Measurements from ENCODE around the gene FAM168A. TPM values are rescaled to one million over a fixed set of nuclear protein-coding genes. Genes with fewer than 3 reads are reported as not detected.

FAM168A gene, protein sequence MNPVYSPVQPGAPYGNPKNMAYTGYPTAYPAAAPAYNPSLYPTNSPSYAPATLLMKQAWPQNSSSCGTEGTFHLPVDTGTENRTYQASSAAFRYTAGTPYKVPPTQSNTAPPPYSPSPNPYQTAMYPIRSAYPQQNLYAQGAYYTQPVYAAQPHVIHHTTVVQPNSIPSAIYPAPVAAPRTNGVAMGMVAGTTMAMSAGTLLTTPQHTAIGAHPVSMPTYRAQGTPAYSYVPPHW
- total RNA-seq (2014; rRNA removed; shearing (Covaris generic); ENCODE audit: low replicate concordance) = 10.7 and 15.3 TPM in 2 replicates

DNA sequence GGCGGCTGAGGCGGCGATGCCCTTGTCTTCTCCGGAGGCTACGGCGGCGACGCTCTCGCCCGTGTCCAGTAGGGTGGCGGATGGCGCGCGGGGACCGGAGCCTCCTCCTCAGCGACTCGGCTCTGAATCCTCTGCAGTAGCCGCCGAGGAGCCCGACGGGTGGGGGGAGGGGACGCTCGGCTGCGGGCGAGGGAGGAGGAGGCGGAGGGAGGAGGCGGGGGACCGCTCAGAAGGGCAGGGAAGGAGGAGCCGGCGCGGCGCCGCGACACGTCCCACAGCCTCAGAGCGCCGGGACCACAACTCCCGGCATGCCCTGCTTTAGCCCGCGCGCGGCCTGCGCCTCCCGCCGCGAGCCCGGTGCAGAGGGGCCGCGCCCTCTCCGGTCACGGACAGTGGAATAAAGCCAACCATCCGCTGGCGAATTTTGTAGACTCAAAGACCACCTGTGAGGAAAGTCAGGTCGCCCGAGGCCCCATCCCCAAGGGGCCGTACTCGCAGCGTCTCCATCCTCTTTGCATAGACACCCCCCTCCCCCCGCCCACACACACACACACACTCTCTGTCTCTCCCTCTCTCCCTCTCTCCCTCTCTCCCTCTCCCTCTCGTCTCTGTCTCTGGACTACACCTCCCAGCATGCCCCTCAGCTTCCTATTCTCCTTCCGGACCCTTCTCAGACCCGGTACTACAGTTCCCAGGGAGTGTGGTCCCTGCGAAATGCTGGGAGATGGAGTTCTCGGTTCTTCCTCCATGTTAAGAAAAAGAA lies at the start of gene FAM168A:
Gene FAM168A (minus strand): TSS at position 157 of the 763 bp plus-strand sequence. CDS start 129,638 bp downstream, outside the sequence.
- peak; percentile 95 for DNase-seq
- Histone ChIP-seq H3K36me3 (no peaks in the 10 kb centered on the region), H3K9me3 (no peaks in the 10 kb centered on the region), H3K27me3 (no peaks in the 10 kb centered on the region), H3K4me3 (peak within 1 kb of the TSS; percentile 81)

DNA sequence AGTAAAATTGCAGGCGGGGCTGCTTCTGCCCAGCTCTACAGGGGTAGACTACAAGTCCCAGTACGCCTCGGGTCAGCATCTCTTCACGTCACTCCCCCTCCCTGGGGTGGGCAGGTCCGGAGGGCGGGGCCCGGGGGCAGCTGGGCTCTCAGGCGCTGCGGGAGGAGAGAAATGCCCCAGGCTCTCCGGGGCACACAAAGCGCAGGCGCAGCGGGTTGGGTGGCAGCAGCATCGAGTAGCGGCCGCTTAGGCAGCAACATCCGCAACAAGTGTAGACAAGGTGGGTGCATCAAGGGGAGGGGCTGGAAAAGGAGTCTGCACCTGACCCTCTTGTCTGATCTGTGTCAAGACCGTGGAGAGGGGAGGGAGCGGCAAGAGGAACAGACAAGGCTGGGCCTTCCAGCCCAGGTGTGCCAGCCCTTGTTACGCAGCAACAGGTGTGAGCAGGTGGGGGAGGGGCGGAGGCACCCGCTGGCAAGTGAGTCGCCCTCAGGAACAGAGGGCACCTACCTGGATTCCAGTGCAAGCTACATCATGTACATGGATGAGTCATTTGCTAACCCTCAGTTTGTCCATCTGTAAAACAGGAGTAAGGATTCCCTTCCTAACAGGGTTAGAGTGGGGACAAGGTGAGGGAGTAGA lies 49.7 kb upstream of the FAM168A start:
- Histone ChIP-seq H3K9me3 (no peaks in the 10 kb centered on the region), H3K36me3 (no peaks in the 10 kb centered on the region), H3K27me3 (no peaks in the 10 kb centered on the region), H3K4me3 (no peak overlapping the region)
- peak; percentile 40 for DNase-seq

DNA sequence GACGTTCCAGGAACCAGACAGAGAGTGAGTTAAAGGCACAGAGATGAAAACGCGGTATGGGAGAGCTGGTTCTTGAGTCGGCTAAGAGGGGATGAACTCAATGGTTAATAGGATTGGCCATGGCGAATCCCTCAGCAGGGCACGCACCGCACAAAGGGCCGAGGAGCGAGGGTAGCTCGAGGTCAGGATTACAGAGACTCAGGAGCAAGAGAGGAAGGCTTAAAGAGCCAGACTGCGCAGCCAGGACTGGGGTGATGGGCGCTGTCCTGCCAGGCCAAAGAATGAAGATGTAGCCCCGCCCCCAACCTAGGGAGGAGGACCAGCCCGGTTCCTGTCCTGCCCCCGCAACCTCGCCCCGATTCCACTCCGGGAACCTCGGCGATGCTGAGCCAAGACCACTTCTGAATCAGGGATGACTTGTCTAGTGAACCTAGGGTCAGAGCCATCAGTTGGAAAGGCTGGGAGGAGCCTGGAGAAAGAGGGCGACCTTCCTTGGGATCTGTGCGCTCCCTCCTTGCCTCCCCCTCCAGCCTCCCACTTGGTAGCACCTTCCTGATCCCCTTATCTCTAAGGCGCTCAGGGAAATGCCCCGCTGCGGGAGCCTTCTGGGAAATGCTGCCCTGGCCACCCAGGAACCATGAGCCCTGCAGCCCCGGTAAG lies 48.2 kb upstream of the FAM168A start, which contains the start of gene PLEKHB1:
Gene PLEKHB1 (plus strand): TSS at position 610 of the 660 bp plus-strand sequence. CDS start 28 bp downstream, at position 638.
- no peaks in the 10 kb centered on the region for H3K36me3 ChIP-seq
- DNase-seq = no peak
- H3K4me3 ChIP-seq = no peak within 1 kb of the TSS
- H3K9me3 ChIP-seq = no peaks in the 10 kb centered on the region
- no peaks in the 10 kb centered on the region for H3K27me3 ChIP-seq

DNA sequence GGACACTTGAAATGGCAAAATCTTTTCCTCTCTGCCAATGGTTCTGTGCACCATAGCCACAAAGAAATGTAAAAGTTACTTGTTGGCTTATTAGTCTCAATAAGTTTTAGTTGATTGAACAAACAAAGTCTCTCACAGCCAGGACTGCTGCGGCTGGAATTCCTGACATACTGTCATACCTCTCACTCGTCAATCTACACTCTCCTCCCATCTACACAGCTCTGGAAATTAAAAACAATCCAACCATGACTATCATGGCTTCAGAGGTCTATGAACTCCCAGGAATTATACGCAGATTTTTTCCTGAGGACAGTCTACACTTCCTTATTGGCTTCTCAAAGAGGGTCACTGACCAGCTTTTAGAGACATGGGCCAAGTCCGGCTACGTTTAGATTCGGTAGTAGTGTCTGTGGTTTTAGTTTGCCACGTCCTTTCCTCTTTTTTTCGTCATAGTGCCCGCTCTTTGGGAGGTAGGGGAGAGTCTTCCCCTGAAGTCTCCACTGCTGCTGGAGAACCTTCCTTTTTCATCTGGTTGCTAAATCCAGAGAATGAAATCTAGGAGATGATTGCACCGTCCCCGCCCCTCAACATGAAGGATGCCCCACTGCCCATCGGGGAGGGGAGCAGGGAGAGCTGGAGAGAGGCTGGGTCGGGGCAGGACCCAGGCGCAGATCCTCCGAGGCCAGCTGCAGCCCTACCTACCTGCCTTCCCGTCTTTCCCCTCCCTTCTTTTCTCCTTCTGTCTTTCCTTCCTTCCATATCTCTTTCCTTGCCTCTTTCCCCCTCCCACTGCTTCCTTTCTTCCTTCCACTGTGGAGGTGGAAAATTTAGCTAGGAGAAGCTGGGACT lies 47.4 kb upstream of the FAM168A start:
- H3K4me3 ChIP-seq = no peak overlapping the region
- no peak for DNase-seq
- no peaks in the 10 kb centered on the region for H3K27me3 ChIP-seq
- H3K36me3 ChIP-seq = no peaks in the 10 kb centered on the region
- no peaks in the 10 kb centered on the region for H3K9me3 ChIP-seq

DNA sequence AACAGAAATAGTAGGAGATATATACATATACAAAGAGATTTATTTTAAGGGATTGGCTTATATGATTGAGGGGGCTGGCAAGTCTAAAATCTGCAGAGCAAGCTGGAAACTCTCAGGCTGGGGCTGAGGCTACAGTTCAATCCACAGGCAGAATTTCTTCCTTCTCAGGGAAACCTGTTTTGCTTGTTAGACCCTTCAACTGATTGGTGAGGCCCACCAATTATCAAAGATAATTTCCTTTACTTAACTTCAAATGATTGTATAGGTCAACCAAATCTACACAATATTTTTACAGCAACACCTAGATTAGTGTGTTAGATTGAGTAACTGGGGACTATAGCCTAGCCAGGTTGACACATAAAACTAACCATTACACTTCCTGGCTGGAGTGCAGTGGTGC lies 43.8 kb upstream of the FAM168A start:
- Histone ChIP-seq H3K27me3 (no peaks in the 10 kb centered on the region), H3K4me3 (no peak overlapping the region), H3K9me3 (no peaks in the 10 kb centered on the region), H3K36me3 (no peaks in the 10 kb centered on the region)
- DNase-seq = no peak

DNA sequence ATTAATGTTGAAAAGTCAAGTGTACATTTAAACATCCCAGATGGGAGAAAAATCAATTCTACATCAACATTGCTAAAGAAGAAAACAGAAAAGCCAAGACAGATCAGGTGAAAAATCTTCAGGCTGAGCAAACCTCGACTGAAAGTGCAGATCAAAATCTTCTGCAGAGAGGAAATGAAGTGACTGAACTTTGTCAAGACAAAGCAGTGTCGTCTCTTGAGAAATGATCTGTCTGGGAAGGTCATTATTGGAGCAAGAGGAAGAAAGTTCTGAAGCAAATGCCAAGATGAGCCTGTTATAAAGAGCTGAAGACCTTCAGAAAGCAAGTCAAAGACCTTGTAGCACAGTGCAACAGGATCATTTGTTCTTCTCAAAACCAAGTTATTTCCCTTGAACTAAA lies 42.7 kb upstream of the FAM168A start:
- H3K36me3 ChIP-seq = no peaks in the 10 kb centered on the region
- no peak for DNase-seq
- no peaks in the 10 kb centered on the region for H3K9me3 ChIP-seq
- no peak overlapping the region for H3K4me3 ChIP-seq
- H3K27me3 ChIP-seq = no peaks in the 10 kb centered on the region

DNA sequence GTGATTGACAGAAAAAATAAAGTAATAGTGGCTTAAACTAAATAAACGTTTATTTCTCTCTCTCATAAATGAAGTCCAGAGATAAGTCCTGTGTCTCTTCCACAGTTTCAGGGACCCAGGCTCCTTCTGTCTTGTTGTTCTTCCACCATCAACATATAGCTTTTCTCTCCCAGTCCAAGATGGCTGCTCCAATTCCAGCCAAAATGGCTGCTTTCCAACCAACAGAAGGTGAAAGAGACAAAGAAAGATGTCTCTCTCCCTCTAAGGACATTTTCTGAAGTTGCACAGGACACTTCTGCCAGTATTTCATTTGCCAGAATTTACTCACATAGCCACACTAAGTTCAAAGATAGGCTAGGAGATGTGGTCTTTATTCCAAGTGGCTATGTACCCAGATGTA lies 39.1 kb upstream of the FAM168A start:
- H3K4me3 ChIP-seq = no peak overlapping the region
- H3K27me3 ChIP-seq = no peaks in the 10 kb centered on the region
- no peak for DNase-seq
- H3K9me3 ChIP-seq = no peaks in the 10 kb centered on the region
- no peaks in the 10 kb centered on the region for H3K36me3 ChIP-seq

DNA sequence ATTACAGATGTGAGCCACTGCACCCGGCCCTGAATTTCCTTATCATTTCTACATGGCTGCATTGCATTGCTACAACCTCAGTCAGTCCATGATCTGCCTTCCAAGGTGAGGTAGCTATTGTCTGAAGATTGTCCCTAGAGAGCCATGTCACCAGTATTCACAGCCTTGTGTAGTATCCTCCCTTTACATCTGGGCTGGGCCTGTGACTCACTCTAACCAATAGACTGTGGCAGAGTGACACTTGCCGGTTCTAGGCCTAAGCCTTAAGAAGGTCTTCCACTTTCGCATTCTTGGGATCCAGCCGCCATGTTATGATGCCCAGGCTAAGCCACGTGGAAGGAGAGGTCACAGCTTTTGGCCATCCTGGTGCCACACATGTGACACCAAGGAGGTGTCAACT lies 38.3 kb upstream of the FAM168A start:
- DNase-seq = no peak
- H3K9me3 ChIP-seq = no peaks in the 10 kb centered on the region
- H3K27me3 ChIP-seq = no peaks in the 10 kb centered on the region
- no peak overlapping the region for H3K4me3 ChIP-seq
- H3K36me3 ChIP-seq = no peaks in the 10 kb centered on the region

DNA sequence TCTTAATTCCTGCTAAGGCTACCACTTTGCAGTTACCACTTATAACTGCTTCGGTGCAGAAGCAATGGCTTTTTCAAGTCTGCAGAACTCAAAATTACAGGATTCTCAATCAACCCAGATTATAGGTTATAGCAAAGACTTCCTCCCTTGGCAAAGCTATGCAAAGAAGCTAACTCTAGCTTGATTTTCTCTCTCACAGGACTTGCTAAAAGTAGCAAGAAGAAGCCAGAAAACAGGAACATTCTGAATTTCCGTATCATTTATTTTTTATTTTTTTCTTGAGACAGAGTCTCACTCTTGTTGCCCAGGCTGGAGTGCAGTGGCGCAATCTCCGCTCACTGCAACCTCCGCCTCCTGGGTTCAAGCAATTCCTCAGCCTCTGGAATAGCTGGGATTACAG lies 37.8 kb upstream of the FAM168A start:
- no peak overlapping the region for H3K4me3 ChIP-seq
- no peaks in the 10 kb centered on the region for H3K9me3 ChIP-seq
- no peak for DNase-seq
- H3K27me3 ChIP-seq = no peaks in the 10 kb centered on the region
- no peaks in the 10 kb centered on the region for H3K36me3 ChIP-seq

DNA sequence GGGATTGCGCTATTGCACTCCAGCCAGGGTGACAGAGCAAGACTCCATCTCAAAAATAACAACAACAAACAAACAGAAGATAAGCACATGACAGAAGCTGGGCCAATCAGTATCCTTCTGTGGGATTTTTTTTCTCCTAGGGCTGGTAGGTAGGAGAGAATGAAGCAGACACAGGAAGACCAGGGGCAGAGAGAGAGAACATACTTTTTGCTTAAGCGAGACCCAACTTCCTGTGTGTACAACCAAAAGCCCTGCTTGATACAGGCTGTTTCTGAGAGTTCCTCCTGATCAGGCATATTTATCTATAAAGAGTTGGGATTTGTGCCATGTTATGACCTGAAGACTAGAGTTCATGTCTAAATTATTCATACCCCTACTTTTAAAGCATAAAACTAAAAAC lies 36.1 kb upstream of the FAM168A start:
- Histone ChIP-seq H3K4me3 (no peak overlapping the region), H3K36me3 (no peaks in the 10 kb centered on the region), H3K27me3 (no peaks in the 10 kb centered on the region), H3K9me3 (no peaks in the 10 kb centered on the region)
- no peak for DNase-seq

DNA sequence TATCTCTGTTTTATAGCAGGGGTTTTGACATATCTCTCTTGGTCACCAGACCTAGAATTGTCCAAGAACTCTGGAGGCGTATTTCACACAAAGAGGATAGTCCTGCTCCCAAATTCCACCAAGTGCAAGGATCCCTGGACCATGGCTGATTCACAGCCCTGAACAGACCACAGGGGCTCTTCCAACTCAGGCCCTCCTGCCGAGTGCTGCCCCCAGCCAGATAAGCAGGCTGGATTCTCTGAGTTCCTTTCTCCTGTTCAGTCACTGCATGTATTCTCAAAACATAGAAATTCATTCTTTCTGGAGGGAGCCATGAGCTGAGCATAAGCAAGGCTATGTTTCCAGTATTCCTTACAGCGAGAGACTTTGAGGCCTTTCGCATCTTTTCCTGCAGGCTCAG lies 35.1 kb upstream of the FAM168A start:
- Histone ChIP-seq H3K4me3 (no peak overlapping the region), H3K27me3 (no peaks in the 10 kb centered on the region), H3K36me3 (no peaks in the 10 kb centered on the region), H3K9me3 (no peaks in the 10 kb centered on the region)
- no peak for DNase-seq

DNA sequence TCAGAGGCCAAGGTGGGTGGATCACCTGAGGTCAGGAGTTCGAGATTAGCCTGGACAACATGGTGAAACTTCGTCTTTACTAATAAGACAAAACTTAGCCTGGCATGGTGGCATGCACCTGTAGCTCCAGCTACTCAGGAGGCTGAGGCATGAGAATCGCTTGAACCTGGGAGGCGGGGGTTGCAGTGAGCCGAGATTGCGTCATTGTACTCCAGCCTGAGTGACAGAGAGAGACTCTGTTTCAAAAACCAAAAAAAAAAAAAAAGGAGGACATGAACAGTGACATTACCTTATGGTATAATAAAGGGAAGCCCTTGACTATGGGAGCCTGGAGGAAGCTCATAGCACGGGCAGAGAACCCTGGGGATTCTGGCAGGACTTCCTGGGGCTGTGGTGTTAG lies 32.0 kb upstream of the FAM168A start:
- no peaks in the 10 kb centered on the region for H3K27me3 ChIP-seq

DNA sequence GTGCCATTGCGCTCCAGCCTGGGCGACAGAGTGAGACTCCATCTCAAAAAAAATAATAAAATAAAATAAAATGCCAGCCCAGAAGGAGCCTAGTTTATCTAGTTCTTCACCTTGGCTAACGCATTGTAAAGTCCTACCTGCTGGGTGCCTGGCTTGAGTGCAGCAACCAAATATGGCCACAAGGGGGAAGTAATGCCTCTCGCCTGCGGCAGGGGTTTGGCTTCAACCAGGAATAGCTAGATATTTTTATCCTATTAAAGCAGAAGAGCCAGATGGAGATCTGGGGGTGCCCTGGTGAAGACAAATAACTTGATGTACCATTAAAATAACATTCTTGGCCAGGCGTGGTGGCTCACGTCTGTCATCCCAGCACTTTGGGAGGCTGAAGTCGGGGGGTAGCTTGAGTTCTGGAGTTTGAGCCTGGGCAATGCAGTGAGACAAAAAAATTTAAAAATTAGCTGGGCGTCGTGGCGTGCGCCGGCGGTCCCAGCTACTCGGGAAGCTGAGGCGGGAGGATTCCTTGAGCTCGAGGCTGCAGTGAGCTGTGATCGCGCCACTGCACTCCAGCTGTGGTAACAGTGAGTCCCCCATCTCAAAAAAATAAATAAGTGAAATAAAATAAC lies 27.9 kb upstream of the FAM168A start:
- peak; percentile 46 for DNase-seq
- no peaks in the 10 kb centered on the region for H3K36me3 ChIP-seq
- H3K9me3 ChIP-seq = no peaks in the 10 kb centered on the region
- no peak overlapping the region for H3K4me3 ChIP-seq
- H3K27me3 ChIP-seq = peaks cover 3% of the 10 kb centered on the region; the same call in 1 of the 2 replicates

More for the DNA sequence above, 32.0 kb upstream of the FAM168A start:
- DNase-seq = no peak
- no peaks in the 10 kb centered on the region for H3K9me3 ChIP-seq
- H3K4me3 ChIP-seq = no peak overlapping the region
- no peaks in the 10 kb centered on the region for H3K36me3 ChIP-seq

DNA sequence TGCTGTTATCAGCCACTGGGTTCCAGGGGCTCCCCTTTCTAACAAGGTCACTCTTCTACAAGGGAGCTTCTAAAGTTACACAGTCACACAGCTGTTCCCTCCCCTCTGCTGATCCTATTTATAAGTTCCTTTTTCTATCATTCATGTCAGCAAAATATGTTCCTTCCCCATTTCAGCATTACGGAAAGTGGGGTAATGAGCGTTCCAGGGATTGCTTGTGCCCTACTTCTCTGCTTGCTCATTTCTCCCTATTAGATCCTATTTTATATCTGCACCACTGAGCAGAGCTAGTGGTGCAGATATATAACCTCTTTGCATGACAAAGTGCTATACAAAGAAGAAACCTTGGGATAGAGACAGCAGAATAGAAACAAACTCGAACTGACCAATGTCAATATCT lies 25.8 kb upstream of the FAM168A start:
- Histone ChIP-seq H3K36me3 (no peaks in the 10 kb centered on the region), H3K9me3 (no peaks in the 10 kb centered on the region), H3K27me3 (peaks cover 3% of the 10 kb centered on the region; the same call in 1 of the 2 replicates), H3K4me3 (no peak overlapping the region)
- no peak for DNase-seq

DNA sequence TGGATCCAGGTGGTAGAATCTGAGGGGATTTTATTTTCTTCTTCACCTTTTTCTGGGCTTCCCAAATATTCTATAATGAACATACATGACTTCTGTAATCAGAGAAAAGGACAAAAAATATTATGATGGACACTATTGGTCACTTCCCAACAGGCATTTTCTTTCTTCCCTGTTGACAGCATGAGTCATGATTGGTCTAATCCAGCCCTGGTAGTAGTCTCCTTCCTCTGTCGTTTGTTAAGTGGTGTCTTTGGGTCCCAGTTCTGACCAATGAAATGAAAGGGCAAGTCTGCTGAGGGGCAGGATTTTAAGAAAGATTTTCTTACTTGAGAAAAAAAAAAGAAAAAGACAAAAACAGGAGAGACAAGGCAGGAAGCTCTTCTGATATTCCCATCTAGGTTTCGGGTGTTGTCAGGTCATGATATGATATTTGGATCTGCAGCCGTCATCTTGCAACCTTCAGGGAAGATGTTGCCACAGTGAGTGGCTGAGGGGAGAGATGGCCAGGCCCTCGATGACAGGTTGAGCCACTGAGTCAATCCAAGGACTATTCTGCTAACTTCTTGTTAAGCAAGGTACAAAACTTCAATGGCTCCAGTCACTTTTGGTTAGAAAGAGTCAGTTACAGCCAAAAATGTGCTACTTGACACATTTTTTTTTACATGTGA lies 25.1 kb upstream of the FAM168A start:
- Histone ChIP-seq H3K9me3 (no peaks in the 10 kb centered on the region), H3K4me3 (no peak overlapping the region), H3K27me3 (peaks cover 3% of the 10 kb centered on the region; the same call in 1 of the 2 replicates), H3K36me3 (no peaks in the 10 kb centered on the region)
- DNase-seq = no peak
